ENCODE data around the gene MAP3K10.

DNA sequence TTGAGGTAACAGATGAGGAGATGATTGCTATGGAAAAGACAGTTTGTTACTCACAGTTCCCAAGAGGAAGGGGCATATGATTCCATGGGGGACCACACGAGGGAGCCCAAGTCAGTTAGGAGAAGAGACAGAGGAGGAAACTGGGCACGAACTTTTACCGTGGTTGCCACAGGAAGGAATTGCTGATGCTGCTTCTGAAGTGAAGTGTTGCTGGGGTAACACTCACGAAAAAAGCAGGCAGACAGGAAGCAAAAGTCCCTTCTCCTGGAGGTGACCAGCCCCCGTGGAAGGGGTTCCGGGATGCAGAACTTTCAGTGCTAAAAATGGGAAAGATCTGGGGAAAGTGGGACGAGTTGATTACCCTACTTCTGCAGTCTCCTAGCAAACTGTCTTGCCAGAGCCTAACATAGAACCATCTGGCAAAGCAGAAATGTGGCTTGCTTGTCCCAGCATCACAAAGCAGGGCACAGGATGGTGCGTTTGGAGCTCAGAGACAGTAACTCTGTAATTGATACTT, 35.4 kb upstream of the MAP3K10 start:
- TF ChIP-seq PLRG1 (conservative IDR thresholded peaks at IDR 0.05) (no peak), ZNF891 (CRISPR knock-in tag; IDR thresholded peaks at IDR 0.05) (no peak), FOXA3 (CRISPR knock-in tag; IDR thresholded peaks at IDR 0.05) (no peak), RXRA (CRISPR knock-in tag; IDR thresholded peaks at IDR 0.05) (no peak), CC2D1A (CRISPR knock-in tag; IDR thresholded peaks at IDR 0.05) (no peak), CENPX (CRISPR knock-in tag; IDR thresholded peaks at IDR 0.05) (no peak), HNRNPUL1 (IDR thresholded peaks at IDR 0.05; ENCODE audit: low read depth, low read length) (no peak), JDP2 (CRISPR knock-in tag; IDR thresholded peaks at IDR 0.05; ENCODE audit: borderline replicate concordance) (no peak), ZFX (CRISPR knock-in tag; IDR thresholded peaks at IDR 0.05; ENCODE audit: low read depth) (no peak), ZNF292 (CRISPR knock-in tag; IDR thresholded peaks at IDR 0.05; ENCODE audit: borderline replicate concordance, low read depth) (no peak)
- TF ChIP-seq, protein P1, sequence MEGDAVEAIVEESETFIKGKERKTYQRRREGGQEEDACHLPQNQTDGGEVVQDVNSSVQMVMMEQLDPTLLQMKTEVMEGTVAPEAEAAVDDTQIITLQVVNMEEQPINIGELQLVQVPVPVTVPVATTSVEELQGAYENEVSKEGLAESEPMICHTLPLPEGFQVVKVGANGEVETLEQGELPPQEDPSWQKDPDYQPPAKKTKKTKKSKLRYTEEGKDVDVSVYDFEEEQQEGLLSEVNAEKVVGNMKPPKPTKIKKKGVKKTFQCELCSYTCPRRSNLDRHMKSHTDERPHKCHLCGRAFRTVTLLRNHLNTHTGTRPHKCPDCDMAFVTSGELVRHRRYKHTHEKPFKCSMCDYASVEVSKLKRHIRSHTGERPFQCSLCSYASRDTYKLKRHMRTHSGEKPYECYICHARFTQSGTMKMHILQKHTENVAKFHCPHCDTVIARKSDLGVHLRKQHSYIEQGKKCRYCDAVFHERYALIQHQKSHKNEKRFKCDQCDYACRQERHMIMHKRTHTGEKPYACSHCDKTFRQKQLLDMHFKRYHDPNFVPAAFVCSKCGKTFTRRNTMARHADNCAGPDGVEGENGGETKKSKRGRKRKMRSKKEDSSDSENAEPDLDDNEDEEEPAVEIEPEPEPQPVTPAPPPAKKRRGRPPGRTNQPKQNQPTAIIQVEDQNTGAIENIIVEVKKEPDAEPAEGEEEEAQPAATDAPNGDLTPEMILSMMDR (CRISPR knock-in tag; IDR thresholded peaks at IDR 0.05): peak; percentile 77

Data from HepG2 (cell line).